Keratinocyte (primary cell): ENCODE data around the gene MGMT. TPM values are rescaled to one million over a fixed set of nuclear protein-coding genes. Genes with fewer than 3 reads are reported as not detected.

ENCODE experiments used
- DNase-seq: peaks from one replicate; pipeline ENCODE4 v3.0.0-alpha.2; 2011; ENCODE audit warnings: low read depth, missing footprints, low spot score
- FAIRE-seq: peaks from 2 replicates; lab custom pipeline; 2011; peaks lifted over from hg19 to GRCh38; lab: Jason Lieb, UNC
- H2AFZ ChIP-seq: 2 replicates; pipeline ENCODE4 v1.6.0; 2012; ENCODE audit warnings: low read length, control low read depth, inconsistent platforms; ENCODE audit not compliant: control insufficient read depth
- H3K27ac ChIP-seq: 2 replicates; pipeline ENCODE4 v1.5.1; 2011; ENCODE audit warnings: low read length; ENCODE audit not compliant: control insufficient read depth, insufficient read depth
- H3K27me3 ChIP-seq: 3 replicates; pipeline ENCODE4 v1.6.0; 2011; ENCODE audit warnings: low read length; ENCODE audit not compliant: control insufficient read depth, insufficient read depth; ENCODE audit errors: extremely low read depth
- H3K36me3 ChIP-seq, 2 experiments: 2 replicates in 1 of 2; 3 replicates in 1 of 2; pipeline ENCODE4 v1.5.1; 2011; ENCODE audit warnings: low read length in 2 of 2, mild to moderate bottlenecking in 1 of 2; ENCODE audit not compliant: control insufficient read depth in 2 of 2, insufficient read depth in 2 of 2; ENCODE audit errors: extremely low read depth in 1 of 2
- H3K4me1 ChIP-seq: 3 replicates; pipeline ENCODE4 v1.5.1; 2011; ENCODE audit warnings: low read length; ENCODE audit not compliant: control insufficient read depth, insufficient read depth; ENCODE audit errors: extremely low read depth
- H3K4me2 ChIP-seq: 3 replicates; pipeline ENCODE4 v1.6.0; 2011; ENCODE audit warnings: low read depth, low read length; ENCODE audit not compliant: control insufficient read depth, insufficient read depth; ENCODE audit errors: extremely low read depth
- H3K4me3 ChIP-seq, 3 experiments: fragments of 200-600 bp in 1 of 3; sonication (generic) in 1 of 3; 2 replicates in 2 of 3; 3 replicates in 1 of 3; pipeline ENCODE4 v1.5.1; 2011 to 2016; ENCODE audit warnings: low read length in 3 of 3, mild to moderate bottlenecking in 3 of 3, control low read depth in 2 of 3, inconsistent platforms in 1 of 3, low read depth in 1 of 3, mixed read lengths in 1 of 3, mixed run types in 1 of 3, moderate library complexity in 1 of 3; ENCODE audit not compliant: control insufficient read depth in 2 of 3, insufficient read depth in 2 of 3; ENCODE audit errors: extremely low read depth in 1 of 3
- H3K79me2 ChIP-seq: 2 replicates; pipeline ENCODE4 v1.6.0; 2012; ENCODE audit warnings: low read length; ENCODE audit not compliant: control insufficient read depth, insufficient read depth
- H3K9ac ChIP-seq: 3 replicates; pipeline ENCODE4 v1.6.0; 2011; ENCODE audit warnings: low read length; ENCODE audit not compliant: control insufficient read depth, insufficient read depth; ENCODE audit errors: extremely low read depth
- H3K9me1 ChIP-seq: 3 replicates; pipeline ENCODE4 v1.6.0; 2011; ENCODE audit warnings: low read length; ENCODE audit not compliant: control insufficient read depth, insufficient read depth; ENCODE audit errors: extremely low read depth
- H3K9me3 ChIP-seq: 2 replicates; pipeline ENCODE4 v1.5.1; 2012; ENCODE audit warnings: low read depth, low read length; ENCODE audit not compliant: control insufficient read depth
- H4K20me1 ChIP-seq: 3 replicates; pipeline ENCODE4 v1.6.0; 2011; ENCODE audit warnings: low read length; ENCODE audit not compliant: control insufficient read depth, insufficient read depth; ENCODE audit errors: extremely low read depth
- CTCF ChIP-seq, 3 experiments: IDR thresholded peaks in 1 of 3; conservative IDR thresholded peaks in 1 of 3; optimal IDR thresholded peaks in 1 of 3; 2 replicates in 2 of 3; 3 replicates in 1 of 3; pipeline versions ENCODE3 to v1.5.1; 2011; ENCODE audit warnings: low read length in 3 of 3, mild to moderate bottlenecking in 3 of 3, moderate library complexity in 2 of 3, control low read depth in 1 of 3, inconsistent platforms in 1 of 3; ENCODE audit not compliant: insufficient read depth in 2 of 3; ENCODE audit errors: extremely low read depth in 1 of 3
- EZH2 ChIP-seq: IDR thresholded peaks from one replicate; pipeline ENCODE4 v1.6.1; 2012; ENCODE audit warnings: inconsistent platforms, mild to moderate bottlenecking, low read length, moderate library complexity
- dilution Hi-C: fragments of 300-500 bp; cut with MboI; formaldehyde crosslinking; loops from one replicate; pipeline ENCODE4 v1.7.0; 2020; ENCODE audit warnings: low sequenced_read_pairs; ENCODE audit not compliant: extremely low pct_ligation_motif_present
- polyA plus RNA-seq, 5 experiments: library from polyadenylated mRNA; depleted of rRNA in 3 of 5; stranded (reverse) in 3 of 5; stranded (forward) in 1 of 5; unstranded in 1 of 5; fragments of >200 nt; gene quantifications; 1 replicate in 1 of 5; 2 replicates in 3 of 5; 3 replicates in 1 of 5; pipeline versions ENCODE4 v1.2.1 to v1.2.3, GENCODE V29; 2011 to 2012; ENCODE audit warnings: missing spikeins in 2 of 5, low read depth in 1 of 5, low replicate concordance in 1 of 5

The MGMT gene
- polyA plus RNA-seq, 1 donor (not counting 4 experiments of a cell fraction or from before 2014, with no cell fraction given) = 15.2 TPM

GRCh38 chr10:129580010-129580409, 113.0 kb downstream of the MGMT start:
- no peaks in the 10 kb centered on the region for H3K79me2 ChIP-seq
- no peaks in the 10 kb centered on the region for H3K4me1 ChIP-seq
- FAIRE-seq (no peak), DNase-seq (no peak)
- no peaks in the 10 kb centered on the region for H3K9me3 ChIP-seq
- no peaks in the 10 kb centered on the region for H3K36me3 ChIP-seq
- no peak for TF ChIP-seq CTCF (optimal IDR thresholded peaks at IDR 0.05 in 1 of 3, IDR thresholded peaks at IDR 0.05 in 1 of 3, conservative IDR thresholded peaks at IDR 0.05 in 1 of 3; ENCODE audit: extremely low read depth in 1 of 3, insufficient read depth in 2 of 3, low read length in 3 of 3)
- no peak overlapping the region for H3K27ac ChIP-seq
- H3K9ac ChIP-seq = no peak overlapping the region
- H2AFZ ChIP-seq = no peak overlapping the region
- dilution Hi-C loops = no loop called here
- H3K9me1 ChIP-seq = no peaks in the 10 kb centered on the region
- no peaks in the 10 kb centered on the region for H3K27me3 ChIP-seq
- H3K4me3 ChIP-seq = no peak overlapping the region
- no peak overlapping the region for H3K4me2 ChIP-seq
- no peaks in the 10 kb centered on the region for H4K20me1 ChIP-seq

GRCh38 chr10:129580901-129581300, 113.9 kb downstream of the MGMT start:
- H3K27ac ChIP-seq = no peak overlapping the region
- H3K4me1 ChIP-seq = no peaks in the 10 kb centered on the region
- no peak overlapping the region for H3K4me3 ChIP-seq
- dilution Hi-C loops = no loop called here
- no peak overlapping the region for H3K4me2 ChIP-seq
- H2AFZ ChIP-seq = no peak overlapping the region
- DNase-seq (no peak), FAIRE-seq (no peak)
- no peaks in the 10 kb centered on the region for H3K79me2 ChIP-seq
- no peak for TF ChIP-seq CTCF (optimal IDR thresholded peaks at IDR 0.05 in 1 of 3, IDR thresholded peaks at IDR 0.05 in 1 of 3, conservative IDR thresholded peaks at IDR 0.05 in 1 of 3; ENCODE audit: extremely low read depth in 1 of 3, insufficient read depth in 2 of 3, low read length in 3 of 3)
- no peak for TF ChIP-seq EZH2
- no peaks in the 10 kb centered on the region for H3K36me3 ChIP-seq
- H3K9me3 ChIP-seq = no peaks in the 10 kb centered on the region
- no peaks in the 10 kb centered on the region for H3K27me3 ChIP-seq
- no peaks in the 10 kb centered on the region for H3K9me1 ChIP-seq
- H4K20me1 ChIP-seq = no peaks in the 10 kb centered on the region
- H3K9ac ChIP-seq = no peak overlapping the region
